Stimulated activated CD8-positive, alpha-beta memory T cell treated with anti-CD3 and anti-CD28 coated beads, Interleukin-12 subunit alpha, Interleukin-12 subunit beta, amount 100 ng/mL, for 24 hours (primary cell): ENCODE measurements around the gene OSBPL2.

Source experiments
- DNase-seq: peaks from one replicate; pipeline ENCODE4 v3.0.0-alpha.2; 2020; ENCODE audit errors: extremely low read depth

The OSBPL2 gene

DNA sequence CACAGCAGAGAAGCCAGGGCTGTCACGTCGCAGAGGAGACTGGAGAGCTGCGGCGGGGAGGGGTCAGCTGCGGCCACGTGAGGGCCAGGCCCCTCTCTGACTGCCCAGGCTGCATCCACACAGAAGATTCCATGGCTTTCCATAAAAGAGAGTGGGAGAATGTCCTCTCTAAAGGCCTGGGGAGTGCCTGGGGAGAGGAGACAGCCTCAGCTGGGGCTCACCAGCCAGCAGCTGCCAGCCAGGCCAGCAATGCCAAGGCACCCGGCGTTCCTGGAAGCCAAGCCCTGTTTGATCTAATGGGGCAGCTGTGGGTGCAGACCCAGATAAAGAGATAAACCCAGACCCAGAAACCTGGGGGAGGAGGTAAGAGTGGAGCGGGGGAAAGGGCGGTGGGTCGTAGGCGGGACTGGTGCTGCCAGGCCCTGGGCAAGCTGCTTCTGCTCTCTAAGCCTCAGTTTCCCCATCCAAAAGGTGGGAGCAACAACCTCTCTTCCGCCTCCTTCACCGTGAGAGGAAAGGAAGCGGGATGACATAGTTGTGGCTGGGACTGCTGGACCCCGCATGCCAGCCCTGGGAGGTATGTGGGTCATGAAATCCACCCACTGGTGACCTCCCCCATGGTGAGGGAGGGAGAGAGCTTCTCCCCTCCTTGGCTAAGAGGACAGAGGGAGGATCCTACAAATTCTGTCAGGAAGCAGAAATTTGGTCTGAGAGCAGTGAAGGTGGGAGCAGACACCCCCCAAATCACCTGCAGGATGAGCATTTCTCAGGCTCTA lies 3.1 kb upstream of the OSBPL2 start:
- DNase-seq, result no peak

DNA sequence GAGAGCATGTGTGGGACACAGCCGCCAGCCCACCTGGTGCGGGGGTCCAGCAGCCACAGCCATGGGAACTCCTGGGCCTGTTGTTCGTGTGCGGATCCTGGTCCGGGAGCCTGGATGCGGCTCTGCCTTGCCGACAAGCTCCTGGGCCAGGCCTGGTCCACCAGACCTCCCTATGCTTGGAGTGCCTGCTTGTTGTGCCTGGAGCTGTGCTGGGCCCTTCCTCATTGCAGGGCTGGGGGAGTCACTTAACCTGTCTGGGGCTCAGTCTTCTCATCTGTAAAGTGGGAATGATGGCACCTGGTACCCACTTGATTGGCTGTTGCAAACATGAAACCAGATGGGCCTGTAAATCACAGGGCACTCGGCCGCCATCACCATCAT lies 2.6 kb upstream of the OSBPL2 start:
- DNase-seq, result no peak

DNA sequence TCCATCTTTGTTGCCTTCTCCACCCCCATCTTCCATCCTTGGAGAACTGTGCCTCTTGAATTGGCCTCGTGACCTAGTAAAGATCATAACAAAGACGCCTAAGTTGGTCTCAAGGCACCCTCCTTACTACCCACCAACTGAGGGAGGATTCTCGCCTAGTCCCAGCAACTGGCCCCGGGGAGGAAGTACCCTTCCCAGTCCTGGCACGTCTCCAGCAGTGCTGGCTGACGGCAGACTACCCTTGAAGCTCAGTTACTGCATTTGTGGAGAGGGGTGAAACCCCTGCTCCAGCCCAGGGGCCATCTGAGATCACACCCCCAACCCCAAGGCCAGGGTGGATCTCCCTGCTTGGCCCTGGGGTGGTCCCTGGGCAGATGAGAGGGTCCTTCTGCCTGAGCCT lies 2.1 kb upstream of the OSBPL2 start:
- no peak for DNase-seq

DNA sequence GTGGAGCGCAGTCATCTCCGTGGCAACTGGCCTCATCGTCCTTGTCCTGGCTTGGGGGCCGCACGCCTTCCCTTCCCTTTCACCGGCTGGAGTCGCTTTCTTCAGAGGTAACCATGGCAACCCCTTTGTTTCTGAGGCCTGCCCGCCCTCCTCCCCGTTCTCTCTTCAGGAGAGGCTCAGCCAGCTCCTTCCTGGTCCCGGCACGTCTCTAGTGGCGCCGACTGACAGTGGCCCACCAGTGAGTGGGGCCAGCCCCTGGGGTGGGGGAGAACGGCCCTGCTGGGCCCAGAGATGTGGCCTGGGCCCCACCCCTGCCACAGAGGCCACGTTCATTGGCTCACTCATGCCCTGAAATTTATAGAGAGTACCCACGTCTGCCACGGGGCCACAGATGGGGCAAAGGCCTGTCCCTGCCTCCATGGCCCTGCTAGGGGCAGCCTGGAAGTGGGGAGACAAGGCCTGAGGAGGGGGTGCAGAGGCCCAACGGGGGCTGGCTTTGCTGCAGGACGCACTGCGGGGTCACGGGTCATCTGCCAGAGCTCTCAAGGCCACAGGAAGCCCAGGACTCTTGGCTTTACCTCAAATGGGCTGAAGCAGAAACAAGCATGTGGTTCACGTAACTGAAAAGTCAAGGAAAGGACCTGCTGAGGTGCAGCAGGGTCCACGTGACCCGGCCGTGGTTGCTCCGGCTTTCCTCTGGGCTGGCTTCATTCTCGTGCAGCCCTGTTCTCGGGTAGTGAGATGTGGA lies 1.4 kb upstream of the OSBPL2 start:
- DNase-seq, result no peak

DNA sequence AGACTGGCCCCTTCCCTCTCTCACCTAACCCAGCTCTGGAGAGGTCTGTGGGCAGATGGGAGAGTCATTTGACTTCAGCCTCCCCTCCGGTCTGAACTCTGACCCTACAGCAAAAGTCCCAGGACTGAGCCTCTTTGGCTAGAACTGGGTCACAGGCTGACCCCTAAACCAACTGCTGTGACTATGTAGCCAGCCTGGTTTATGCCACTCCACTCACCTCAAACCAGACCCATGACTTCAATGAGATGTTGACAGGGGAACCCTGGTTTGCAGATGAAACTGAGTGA lies 864 bp upstream of the OSBPL2 start:
- no peak for DNase-seq

DNA sequence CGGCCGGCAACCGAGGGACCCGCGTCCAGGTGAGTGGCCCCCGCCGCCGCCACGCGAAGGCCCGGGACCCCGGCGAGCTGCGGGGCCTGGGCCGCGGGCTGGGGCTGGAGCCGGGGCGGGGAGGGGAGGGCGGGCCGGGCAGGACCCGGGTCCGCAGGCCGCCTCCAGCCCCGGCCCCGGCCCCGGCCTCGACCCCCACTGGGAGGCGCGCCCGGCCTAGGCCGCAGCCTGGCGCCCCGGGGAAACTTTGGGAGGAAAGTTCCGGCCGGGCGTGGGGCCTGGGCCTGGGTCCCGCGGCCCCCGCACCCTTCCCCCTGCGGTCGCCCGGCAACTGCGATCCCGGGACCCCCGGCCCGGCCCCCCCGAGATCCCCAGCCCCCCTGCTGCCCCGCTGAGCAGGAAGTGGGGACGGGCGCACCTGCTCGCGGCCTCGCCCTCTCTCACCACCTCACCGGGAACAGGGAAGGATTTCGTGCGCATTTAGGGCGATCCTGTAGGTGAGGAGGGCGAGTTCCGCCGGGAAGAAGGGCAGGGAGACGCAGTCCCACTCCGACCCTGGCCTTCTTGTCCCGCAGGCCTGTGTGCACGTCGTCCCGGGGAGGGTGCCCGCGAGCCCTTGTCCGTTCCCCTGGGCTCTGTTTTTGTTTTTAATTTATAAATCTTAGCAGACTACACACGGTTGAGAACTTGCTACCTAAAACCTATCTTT lies 402 bp downstream of the OSBPL2 start:
- no peak for DNase-seq

DNA sequence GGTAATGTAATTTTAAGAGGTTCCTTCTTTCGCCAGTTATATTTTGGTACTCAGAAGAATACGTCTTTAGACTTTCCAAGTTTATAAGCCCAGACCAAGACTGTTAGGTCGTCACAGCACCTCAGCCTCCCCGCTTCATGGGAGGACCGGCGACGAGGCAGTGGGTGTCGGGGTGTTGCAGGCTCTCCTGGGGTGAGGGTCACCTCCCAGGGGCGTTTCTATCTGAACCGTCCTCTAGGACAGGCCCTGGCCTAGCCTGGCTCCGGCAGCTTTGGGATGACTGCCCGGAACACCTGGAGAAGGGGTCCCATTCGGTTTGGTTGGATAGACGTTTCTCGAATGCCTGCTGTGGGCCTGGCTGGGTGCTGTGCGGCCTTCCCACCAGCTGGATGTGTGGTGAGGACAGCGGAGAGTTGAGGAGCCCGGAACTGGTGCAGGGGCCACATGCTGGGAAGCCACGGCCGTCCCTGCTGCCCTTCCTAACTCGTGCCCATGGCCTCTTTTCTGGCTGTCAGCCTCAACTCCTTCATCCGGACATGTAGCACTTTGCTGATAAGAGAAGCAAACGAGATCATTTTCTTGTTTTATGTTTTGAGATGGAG lies 1.1 kb downstream of the OSBPL2 start:
- no peak for DNase-seq

DNA sequence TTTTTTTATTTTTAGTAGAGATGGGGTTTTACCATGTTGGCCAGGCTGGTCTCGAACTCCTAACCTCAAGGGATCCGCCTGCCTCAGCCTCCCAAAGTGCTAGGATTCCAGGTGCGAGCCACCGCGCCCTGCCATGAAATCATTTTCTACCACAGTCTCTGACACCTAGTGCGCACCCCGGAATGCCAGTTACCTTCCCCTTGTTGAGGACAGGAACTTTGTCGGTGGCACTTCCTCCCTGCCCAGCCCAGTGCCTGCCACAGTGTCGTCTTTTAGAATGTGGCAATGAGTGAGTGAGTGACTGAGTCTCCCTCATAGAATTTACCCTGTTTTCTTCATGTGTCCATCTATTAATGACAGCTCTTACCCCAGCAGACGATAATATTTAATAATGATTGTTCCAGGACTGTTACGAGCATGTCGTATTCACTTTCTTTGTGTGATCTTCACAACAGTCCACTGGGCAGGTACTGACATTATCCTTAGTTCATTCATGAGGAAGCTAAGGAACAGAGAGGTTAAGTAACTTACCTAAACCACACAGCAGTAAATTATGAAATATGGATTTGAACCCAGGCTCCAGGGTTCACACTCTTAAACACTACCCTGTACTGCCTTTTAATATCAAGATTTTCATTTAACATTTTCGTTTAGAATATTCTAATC lies 1.8 kb downstream of the OSBPL2 start:
- DNase-seq, result no peak

DNA sequence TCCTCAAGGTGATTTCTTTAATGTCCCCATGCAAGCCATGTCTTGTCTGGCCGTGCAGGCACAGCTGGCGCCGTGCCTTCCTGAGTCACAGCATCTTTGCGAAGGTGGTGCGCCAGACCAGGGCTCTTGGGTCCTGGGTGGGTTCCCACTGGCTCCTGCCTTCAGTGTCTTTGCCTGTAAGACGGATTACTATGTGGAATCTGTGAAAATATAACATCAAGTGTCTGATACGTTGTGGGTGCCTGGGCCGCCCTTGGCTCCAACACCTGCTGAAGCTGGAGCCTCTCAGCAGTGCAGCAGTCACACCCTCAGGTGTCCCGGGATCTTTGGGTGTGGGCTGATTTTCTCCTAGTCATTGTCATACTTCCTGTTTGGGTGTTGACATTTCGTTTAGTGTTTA lies 3.2 kb downstream of the OSBPL2 start:
- no peak for DNase-seq

DNA sequence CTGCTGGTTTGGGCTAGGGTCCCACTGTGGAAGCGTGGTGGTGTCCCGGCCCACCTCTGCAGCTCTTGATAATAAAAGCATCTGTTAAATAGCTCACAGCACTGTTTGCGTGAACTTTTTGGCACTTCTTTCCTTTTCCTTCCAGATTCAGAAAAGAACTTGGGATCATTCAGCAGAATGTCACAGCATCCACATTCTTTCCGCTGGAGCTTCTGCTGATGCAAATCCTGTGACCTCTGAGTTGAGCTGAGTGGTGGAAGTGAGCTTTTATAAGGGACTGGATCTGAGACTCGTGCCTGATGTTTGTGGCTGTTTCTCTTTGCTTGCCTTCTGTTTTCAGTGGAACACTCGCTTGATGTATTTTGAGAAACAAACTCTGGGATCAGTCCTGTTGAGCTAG lies 3.9 kb downstream of the OSBPL2 start:
- DNase-seq, result no peak

DNA sequence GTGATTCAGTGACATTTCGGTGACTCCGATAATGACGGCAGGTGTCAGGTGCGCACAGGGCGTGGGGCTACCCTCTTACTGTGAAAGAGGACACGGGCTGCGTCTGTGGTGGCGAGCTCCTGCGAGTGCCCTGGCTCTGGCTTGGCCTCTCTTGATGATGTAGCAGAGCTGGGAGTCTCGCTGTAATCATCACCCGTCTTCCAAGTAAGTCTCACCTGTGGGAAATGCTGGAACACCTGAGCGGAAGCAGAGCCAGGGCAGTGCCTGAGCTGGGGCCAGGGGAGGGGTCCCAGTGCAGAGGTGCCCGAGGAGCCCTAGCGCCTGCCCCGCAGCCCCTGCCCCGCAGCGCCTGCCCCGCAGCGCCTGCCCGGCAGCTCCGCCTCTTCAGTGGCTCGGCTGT lies 4.8 kb downstream of the OSBPL2 start:
- no peak for DNase-seq

DNA sequence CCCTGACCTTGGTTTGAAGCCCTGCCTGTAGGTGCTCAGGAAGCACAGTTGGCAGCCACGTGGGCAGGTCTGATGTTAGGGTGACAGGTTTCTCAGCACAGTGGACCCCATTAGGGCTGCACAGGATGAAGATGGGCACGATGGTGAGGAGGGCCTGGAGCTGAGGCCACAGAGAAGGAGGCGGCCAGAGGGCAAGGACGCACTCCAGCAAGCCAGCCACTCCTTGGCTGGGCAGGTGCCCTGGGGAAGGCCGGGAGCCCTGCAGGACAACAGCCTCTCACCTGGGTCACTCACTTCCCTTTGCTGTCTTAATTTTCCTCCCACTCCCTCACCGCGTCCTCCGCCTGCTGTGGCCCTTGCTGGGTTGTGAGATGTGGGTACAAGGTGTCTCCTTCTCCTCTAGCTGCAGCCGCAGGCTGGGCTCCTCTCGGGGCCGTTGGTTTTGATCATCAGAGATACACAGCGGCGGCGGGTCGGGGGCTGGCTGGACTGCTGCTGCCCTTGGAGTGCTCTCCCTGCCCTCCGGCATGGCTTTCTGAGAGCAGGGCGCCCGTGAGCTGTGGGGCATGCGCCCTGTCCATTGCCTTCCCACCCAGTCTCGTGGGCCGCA lies 5.7 kb downstream of the OSBPL2 start:
- no peak for DNase-seq

DNA sequence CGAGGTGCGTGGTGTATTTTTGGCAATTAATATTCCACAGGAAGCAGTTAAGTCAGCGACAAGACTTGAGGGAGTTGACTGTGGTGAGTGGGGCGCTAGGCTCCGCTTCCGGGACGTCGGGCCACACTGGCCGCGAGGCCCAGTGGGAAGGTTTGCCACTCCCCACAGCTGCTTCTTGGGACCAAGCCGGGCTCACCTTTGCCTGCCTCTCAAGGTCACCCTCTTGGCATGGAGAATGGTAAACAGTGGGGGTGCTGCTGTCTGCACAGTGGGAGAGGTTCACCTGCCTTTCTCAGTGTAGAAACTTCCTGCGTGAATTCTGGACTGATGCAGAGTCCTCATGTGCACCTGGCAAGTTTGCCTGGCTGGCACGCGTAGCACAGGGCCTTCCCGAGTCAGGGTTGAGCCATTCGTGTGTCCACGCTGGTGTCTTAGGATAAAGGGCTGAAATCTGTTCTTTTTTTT lies 6.4 kb downstream of the OSBPL2 start:
- no peak for DNase-seq

DNA sequence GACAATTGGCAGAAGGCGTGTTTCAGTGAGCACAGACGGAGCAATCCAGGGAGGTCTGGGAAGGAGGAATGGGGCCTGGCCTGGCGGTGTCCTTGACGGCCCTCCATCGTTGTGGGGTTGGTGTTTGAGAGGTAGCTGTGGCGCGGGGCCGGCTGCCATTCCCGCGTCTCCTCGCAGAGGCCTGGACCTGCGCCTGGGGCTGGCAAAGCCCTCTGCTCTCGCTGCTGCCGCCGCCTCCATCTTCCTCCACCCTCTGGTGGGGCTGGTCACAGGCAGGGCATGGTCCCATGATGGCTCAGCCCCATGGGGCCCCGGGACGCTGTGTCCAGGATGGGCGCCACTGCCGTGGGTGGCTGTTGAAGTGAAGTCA lies 7.6 kb downstream of the OSBPL2 start:
- no peak for DNase-seq

DNA sequence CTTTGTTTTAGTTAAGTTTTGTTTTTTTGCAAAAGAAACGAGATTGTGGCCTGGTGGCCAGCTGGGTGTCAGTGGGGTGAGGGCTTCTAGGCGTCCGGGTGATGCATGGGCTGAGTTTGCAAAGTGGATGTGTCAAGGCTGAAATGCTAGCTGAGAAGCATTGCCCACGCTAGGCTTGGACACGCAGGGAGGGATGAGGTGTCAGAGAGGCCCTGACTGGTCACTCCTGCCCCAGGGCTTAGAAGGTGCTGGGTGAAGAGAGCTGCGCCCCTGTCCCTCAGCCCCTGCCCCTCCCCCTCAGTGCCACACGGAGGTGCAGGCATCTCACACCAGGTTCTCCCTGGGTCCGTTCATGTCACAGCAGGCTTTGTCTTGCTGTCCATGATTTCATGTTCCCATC lies 8.1 kb downstream of the OSBPL2 start:
- no peak for DNase-seq

DNA sequence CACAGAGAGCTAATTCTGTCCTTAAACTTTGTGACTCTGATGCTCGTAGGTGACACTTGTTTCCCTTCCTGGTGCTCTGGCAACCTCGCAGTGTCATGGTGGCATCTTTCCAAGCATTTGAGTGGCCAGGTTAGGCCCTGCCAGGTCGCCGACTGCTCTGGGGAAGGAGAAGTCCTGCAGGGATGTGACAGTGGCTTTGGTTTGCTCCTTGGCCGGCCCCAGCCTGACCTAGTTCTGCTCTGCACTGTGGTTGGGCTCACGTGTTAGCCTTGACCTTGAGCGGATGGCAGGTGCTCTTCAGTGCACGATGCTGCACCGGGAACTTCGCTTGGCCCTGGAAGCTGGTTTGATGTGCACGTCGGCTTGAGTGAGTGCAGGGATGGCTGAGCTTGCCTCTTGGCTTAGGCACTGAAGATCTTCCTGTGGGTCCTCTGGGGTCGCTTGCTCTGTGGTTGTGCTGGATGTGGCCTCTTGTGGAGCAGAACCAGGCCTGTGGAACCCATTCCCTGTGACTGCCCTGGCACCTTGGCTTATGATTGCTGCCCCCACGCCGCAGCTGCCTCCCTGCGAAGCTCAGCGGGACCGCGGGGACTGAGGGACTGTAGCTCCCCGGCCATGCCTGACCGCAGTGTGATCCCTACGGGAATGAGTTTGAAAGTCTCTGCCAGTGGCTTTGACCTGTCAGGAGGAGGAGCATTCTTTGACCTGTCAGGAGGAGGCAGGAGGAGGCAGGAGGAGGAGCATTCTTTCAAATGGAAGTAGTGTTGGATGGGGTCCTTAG lies 8.7 kb downstream of the OSBPL2 start:
- no peak for DNase-seq

DNA sequence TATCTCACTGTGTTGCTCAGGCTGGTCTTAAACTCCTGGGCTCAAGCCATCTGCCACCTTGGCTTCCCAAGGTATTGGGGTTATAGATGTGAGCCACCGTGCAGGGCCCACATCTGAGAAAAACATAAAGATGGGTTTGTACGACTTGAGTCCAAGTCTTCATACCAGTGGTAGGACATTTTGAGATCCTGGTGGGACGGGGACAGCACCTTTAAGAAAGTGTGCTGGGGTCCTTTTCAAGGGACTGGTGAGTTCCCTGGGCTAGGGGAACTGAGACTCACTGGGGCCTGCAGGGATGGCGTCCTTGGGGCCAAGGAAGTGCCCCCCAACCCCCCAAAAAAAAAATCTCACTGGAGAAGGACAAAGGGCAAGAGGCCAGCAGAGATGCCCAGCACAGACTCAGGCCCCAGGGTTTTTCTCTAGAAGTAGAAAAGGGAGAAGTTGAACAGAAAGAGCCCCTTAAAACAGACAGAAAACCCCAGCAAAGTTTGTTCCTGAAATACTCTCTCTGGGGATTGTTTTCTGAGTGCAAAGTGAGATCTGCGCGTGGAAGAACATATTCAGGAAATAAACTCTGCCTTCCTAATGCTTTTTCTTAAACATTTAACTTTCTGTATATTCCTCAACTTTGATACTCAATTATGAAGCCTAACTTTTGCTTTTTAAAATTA lies 10.7 kb downstream of the OSBPL2 start:
- no peak for DNase-seq

DNA sequence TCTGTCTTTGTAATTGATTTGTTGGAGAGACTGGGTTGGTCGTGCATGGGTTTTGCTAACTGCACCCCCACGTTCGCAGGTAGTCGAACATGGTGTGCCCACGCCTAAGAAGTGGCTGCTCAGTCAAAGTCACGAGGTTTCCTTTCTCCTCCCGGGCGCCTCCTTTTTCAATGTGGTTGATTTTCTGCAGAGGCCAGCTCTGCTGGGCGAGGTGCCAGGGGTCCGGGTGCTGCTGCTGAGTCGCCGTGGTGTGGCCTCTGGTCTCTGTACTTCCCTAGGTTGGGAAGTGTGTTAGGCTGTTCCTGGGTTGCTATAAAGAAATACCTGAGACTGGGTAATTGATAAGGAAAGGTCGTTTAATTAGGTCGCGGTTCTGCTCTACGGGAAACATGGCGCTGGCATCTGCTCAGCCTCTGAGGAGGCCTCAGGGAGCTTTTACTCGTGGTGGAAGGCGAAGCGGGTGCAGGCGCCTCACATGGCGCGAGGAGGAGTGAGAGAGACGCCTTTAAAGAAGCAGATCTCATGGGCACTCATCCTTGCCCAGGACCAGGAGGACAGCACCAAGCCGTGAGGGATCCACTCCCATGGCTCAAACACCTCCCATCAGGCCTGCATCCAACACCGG lies 14.1 kb downstream of the OSBPL2 start:
- no peak for DNase-seq

DNA sequence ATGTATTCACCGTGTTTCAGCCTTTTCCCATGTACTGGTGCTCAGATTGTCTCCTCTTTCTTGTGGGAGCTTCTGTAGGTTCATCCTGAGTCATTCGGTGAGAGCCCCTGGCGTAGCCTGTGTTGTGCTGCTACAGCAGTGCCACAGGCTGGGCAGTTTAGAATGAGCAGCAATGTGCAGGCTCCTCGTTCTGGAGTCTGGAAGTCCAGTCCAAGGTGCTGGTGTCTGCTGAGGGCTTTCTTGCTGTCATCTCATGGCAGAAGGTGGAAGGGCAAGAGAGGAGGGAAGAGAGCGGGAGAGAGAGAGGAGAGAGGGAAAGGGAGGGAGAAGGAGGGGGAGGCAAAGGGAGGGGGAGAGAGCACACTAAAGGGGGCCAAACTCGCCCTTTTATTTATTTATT lies 15.1 kb downstream of the OSBPL2 start:
- no peak for DNase-seq
